AG09309 (cell line): ENCODE measurements around the gene HDAC11.

Experiments used
- DNase-seq: peaks from one replicate; pipeline ENCODE4 v3.0.0-alpha.2; 2010; ENCODE audit warnings: low read depth
- H3K4me3 ChIP-seq: 2 replicates; pipeline ENCODE4 v1.5.1; 2011; ENCODE audit warnings: mild to moderate bottlenecking, low read depth, low read length, moderate library complexity; ENCODE audit not compliant: control insufficient read depth
- TF ChIP-seq, protein P1 (sequence below): IDR thresholded peaks from 2 replicates; pipeline ENCODE4 v1.5.1; 2011; ENCODE audit warnings: mild to moderate bottlenecking, low read depth, low read length, inconsistent platforms; ENCODE audit not compliant: insufficient read depth, control insufficient read depth; ENCODE audit errors: missing control alignments

The HDAC11 gene

DNA sequence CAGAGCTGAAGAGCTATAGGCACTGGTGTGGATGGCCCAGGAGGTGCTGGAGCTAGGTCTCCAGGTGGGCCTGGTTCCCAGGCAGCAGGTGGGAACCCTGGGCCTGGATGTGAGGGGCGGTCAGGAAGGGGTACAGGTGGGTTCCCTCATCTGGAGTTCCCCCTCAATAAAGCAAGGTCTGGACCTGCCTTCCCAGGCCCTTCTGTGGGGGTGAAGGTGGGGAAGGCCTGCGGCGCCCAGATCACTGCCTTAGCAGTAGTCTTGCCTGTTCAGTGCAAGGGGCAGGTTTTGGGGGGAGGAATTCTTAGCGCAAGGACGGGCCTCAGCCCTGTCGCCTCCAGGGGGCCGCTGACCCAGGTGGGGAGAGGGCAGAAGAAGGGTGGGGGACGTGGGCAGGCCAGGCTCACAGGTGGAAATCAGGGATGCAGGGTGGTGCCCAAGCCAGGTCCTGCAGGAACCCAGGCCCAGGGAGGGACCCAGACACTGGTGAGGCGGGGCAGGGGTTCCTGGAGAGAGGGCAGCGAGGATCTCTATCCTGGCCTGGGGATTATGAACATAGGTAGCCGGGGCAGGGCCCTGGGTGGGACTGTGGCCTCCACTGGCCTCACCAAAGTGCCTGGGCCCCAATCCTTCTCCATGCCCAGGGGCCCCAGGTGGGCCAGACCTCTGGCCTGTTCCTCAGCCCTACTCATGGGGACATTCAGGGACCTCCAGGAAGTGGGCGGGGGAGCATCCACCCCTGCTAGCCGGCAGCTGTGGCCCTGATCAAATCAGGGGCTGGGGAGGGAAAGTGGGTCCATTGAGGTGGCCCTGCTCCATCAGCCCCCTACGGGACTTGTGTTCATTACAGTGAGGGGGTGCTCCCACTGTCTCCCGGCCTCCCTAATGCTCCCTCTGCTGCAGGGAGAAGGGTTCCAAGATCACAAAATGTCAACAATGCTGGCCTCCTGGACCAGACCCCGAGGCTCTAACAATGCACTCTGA lies 25.3 kb downstream of the HDAC11 start:
- TF ChIP-seq, protein P1, sequence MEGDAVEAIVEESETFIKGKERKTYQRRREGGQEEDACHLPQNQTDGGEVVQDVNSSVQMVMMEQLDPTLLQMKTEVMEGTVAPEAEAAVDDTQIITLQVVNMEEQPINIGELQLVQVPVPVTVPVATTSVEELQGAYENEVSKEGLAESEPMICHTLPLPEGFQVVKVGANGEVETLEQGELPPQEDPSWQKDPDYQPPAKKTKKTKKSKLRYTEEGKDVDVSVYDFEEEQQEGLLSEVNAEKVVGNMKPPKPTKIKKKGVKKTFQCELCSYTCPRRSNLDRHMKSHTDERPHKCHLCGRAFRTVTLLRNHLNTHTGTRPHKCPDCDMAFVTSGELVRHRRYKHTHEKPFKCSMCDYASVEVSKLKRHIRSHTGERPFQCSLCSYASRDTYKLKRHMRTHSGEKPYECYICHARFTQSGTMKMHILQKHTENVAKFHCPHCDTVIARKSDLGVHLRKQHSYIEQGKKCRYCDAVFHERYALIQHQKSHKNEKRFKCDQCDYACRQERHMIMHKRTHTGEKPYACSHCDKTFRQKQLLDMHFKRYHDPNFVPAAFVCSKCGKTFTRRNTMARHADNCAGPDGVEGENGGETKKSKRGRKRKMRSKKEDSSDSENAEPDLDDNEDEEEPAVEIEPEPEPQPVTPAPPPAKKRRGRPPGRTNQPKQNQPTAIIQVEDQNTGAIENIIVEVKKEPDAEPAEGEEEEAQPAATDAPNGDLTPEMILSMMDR, result no peak
- no peak for DNase-seq
- no peak overlapping the region for H3K4me3 ChIP-seq

DNA sequence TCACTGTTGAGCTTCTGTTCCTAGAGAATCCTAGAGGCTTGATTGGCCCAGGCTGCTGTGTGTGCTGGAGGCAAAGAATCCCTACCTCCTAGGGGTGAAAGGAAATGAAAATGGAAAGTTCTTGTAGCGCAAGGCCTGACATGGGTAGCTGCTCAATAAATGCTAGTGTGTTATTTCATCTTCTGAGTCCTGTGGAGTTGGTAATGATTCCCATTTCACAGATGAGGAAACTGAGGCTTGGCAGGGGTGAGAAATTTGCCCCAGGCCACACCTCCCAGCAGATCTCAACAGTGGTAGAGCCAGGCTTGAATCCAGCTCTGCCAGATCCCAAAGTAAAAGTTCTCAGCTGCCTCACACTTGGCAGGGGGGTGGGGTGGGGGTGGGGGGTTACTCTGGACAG lies 26.1 kb downstream of the HDAC11 start:
- TF ChIP-seq, protein P1, result no peak
- no peak overlapping the region for H3K4me3 ChIP-seq
- DNase-seq, result no peak

DNA sequence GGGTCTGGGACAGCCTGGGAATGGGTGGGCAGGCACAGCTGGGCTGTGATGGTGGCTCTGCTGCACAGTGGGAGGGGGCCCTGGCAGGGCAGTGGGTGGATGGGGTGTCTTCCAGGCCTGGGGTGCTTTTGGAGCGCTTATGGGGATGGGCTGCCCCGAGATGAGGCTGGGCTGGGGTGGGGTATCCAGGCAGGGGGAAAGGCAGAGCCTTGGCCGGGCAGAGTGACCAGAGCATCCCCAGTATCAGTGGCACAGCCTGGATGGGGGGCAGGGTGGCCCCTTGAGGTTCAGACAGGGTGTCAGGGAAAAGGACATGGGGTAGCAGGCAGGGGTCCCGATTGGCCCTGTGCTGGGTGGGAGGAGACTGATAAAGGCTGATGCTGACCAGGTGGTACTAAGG lies 26.6 kb downstream of the HDAC11 start:
- TF ChIP-seq, protein P1, result no peak
- H3K4me3 ChIP-seq, result no peak overlapping the region
- no peak for DNase-seq

DNA sequence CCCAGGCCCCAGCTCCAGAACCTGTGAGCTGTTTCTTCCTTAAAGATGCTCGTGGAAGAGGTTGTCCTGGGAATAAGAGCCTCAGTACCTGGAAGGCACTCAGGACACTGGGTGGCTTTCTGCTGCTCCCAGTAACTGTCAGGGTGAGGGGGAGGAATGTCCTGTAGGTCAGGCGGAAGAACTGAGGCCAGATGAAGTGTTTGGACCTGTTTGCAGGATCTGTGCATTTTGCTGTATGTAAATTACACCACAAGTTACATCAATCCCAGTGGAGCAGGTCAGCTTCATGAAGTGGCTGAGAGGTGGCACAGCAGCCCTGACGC lies 27.1 kb downstream of the HDAC11 start:
- H3K4me3 ChIP-seq, result no peak overlapping the region
- no peak for DNase-seq
- TF ChIP-seq, protein P1, result no peak

GRCh38 chr3:13507570-13508339 lies 27.6 kb downstream of the HDAC11 start:
- no peak overlapping the region for H3K4me3 ChIP-seq
- no peak for DNase-seq
- TF ChIP-seq, protein P1, result no peak

- DNase-seq, result no peak
- TF ChIP-seq, protein P1, result no peak
These were observed 28.4 kb downstream of the HDAC11 start for GRCh38 chr3:13508496-13508895.

More at GRCh38 chr3:13508496-13508895, 28.4 kb downstream of the HDAC11 start:
- no peak overlapping the region for H3K4me3 ChIP-seq
